ENCODE results near the gene THOC2.
"Not testable (repeated sequence)": the region's sequence is repeated elsewhere in the genome, so short reads cannot be mapped to it uniquely, and the experiment has no call there.

THOC2 gene

GRCh38 chrX:123588723-123589122 is 144.1 kb downstream of the THOC2 start:
- DNase-seq (ENCODE audit: low read depth in 1 of 2, low spot score in 1 of 2): no peak

- no peak for DNase-seq (ENCODE audit: low read depth in 1 of 2, low spot score in 1 of 2)
Observed at GRCh38 chrX:123581586-123581985, 151.3 kb downstream of the THOC2 start.

DNA sequence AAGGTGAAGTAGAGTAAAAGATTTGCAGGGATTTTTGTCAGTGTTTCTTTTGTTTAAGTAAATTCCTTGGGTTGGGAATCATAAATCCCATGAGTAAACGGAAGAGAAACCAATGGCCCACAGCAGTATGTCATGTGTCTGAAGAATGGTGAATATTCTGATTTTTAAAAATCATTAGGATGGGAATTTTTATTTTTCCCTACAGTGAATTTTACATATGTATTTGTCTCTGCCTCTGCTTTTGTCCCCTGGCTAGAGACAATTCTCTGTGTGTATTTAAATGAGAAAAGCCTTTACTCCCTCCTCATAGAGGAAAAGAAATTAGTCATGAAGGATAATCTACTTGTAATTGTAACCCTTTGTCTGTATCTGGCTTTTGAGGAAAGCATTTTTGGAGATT is 152.1 kb downstream of the THOC2 start:
- DNase-seq (ENCODE audit: low read depth in 1 of 2, low spot score in 1 of 2): no peak

DNA sequence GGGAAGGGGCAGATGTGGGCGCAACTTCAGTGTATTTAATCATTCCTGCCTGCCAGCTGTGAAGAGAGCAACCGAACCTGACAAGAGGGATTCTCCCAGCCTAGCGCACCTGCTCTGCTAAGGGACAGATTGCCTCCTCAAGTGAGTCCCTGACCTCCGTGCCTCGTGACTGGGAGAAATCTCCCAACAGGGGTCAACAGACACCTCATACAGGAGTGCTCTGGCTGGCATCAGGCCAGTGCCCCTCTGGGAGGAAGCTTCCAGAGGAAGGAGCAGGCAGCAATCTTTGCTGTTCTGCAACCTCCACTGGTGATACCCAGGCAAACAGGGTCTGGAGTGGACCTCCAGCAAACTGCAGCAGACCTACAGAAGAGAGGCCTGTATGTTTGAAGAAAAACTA is 158.8 kb downstream of the THOC2 start:
- DNase-seq (ENCODE audit: low read depth in 1 of 2, low spot score in 1 of 2): not testable (repeated sequence)

GRCh38 chrX:123570011-123570590 is 162.8 kb downstream of the THOC2 start:
- no peak for DNase-seq (ENCODE audit: low read depth in 1 of 2, low spot score in 1 of 2)

- DNase-seq (ENCODE audit: low read depth in 1 of 2, low spot score in 1 of 2): no peak
Observed at GRCh38 chrX:123563167-123563566, 169.7 kb downstream of the THOC2 start.

DNA sequence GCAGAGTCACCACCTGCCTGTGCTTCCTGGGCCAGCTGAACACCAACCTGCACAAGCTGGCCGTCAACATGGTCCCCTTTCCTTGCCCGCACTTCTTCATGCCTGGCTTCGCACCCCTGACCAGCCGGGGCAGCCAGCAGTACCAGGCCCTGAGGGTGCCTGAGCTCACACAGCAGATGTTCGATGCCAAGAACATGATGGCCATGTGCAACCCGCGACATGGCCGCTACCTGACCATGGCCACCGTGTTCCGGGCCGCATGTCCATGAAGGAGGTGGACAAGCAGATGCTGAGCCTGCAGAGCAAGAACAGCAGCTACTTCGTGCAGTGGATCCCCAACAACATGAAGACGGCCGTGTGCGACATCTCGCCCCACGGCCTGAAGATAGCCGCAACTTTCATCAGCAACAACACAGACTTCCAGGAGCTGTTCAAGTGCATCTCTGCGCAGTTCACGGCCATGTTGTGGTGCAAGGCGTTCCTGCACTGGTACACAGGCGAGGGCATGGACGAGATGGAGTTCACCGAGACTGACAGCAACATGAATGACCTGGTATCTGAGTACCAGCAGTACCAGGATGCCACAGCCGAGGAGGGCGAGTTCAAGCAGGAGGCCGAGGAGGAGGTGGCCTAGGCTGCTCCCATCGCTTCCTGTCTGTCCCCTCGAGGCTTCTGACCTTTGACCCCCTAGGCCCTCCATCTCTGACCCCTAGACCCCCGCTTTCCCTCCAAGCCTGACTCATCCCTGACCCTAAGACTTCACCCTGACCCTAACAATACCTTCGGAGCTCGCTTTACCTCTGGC is 170.3 kb downstream of the THOC2 start:
- DNase-seq (ENCODE audit: low read depth in 1 of 2, low spot score in 1 of 2): no peak

DNA sequence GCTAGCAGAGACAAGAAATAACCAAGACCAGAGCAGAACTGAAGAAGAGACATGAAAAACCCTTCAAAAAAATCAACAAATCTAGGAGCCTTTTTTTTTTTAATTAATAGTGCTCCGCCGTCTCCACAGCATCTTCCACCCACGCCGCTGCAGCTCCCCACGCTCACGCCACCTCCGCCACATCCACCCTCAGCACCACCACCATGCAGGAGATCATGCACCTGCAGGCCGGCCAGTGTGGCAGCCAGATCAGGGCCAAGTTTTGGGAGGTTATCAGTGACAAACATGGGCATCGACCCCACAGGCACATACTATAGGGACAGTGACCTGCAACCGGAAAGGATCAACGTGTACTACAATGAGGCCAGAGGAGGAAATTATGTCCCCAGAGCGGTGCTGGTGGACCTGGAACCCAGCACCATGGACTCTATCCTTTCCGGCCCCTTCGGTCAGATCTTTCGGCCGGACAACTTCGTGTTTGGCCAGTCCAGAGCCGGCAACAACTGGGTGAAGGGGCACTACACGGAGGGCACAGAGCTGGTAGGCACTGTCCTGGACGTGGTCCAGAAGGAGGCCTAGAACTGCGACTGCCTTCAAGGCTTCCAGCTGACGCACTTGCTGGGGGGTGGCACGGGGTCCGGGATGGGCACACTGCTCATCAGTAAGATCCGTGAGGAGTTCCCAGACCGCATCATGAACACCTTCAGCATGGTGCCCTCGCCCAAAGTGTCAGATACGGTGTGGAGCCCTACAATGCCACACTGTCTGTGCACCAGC is 171.2 kb downstream of the THOC2 start:
- DNase-seq (ENCODE audit: low read depth in 1 of 2, low spot score in 1 of 2): no peak

- no peak for DNase-seq (ENCODE audit: low read depth in 1 of 2, low spot score in 1 of 2)
Observed at GRCh38 chrX:123550829-123551228, 182.0 kb downstream of the THOC2 start.

All from activated CD4-positive, alpha-beta T cell treated with anti-CD3 and anti-CD28 coated beads, Interleukin-2, amount 50 U/mL, for 24 hours (primary cell).